Fibroblast of gingiva (primary cell): Measurements from ENCODE around the gene ASIC3.

Source experiments
- DNase-seq: peaks from one replicate; pipeline ENCODE4 v3.0.0-alpha.2; 2011; ENCODE audit warnings: low read depth

ASIC3 gene

DNA sequence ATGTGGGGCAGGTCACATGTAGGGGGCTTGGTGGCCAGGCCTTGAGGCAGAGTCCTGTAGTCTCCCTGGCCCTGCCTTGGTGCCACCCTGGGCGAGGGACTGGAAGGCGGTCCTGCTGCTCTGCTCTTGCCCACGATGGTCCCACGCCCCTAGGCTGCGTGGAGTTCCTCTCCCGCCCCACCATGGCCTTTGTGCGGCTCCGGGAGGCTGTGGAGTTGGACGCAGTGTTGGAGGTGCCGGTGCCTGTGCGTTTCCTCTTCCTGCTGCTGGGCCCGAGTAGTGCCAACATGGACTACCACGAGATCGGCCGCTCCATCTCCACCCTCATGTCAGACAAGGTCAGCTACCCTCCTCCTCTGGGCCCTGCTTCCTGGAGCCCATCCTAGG, 22.2 kb downstream of the ASIC3 start:
- no peak for DNase-seq

DNA sequence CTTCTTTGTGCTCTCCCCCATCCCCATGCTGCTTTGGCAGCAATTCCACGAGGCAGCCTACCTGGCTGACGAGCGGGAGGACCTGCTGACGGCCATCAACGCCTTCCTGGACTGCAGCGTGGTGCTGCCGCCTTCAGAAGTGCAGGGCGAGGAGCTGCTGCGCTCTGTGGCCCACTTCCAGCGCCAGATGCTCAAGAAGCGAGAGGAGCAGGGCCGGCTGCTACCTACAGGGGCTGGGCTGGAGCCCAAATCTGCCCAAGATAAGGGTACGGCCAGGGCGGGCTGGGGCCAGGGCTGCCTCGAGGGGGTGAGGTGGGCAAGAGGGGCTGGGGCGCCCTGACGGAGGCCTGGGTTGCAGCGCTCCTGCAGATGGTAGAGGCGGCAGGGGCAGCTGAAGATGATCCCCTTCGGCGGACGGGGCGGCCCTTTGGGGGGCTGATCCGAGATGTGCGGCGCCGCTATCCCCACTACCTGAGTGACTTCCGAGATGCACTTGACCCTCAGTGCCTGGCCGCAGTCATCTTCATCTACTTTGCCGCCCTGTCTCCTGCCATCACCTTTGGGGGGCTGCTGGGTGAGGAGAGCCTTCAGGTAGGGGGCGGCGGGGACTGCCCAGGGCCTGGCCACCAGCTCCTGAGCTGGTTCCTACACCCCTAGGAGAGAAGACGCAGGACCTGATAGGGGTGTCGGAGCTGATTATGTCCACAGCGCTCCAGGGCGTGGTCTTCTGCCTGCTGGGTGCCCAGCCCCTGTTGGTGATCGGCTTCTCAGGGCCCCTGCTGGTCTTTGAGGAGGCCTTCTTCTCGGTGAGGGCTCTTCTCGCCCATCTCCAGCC, 22.9 kb downstream of the ASIC3 start:
- DNase-seq = no peak

DNA sequence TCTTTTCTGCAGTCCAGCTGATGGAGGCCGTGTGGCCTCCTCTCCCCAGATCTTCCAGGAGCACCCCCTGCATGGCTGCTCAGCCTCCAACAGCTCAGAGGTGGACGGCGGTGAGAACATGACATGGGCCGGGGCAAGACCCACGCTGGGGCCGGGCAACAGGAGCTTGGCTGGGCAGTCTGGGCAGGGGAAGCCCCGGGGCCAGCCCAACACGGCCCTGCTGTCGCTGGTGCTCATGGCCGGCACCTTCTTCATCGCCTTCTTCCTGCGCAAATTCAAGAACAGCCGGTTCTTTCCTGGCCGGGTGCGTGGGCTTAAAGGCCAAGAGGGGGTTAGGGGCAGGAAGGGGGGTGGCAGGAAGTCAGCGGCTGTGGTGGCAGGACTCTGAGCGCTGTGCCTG, 25.7 kb downstream of the ASIC3 start:
- DNase-seq = no peak

DNA sequence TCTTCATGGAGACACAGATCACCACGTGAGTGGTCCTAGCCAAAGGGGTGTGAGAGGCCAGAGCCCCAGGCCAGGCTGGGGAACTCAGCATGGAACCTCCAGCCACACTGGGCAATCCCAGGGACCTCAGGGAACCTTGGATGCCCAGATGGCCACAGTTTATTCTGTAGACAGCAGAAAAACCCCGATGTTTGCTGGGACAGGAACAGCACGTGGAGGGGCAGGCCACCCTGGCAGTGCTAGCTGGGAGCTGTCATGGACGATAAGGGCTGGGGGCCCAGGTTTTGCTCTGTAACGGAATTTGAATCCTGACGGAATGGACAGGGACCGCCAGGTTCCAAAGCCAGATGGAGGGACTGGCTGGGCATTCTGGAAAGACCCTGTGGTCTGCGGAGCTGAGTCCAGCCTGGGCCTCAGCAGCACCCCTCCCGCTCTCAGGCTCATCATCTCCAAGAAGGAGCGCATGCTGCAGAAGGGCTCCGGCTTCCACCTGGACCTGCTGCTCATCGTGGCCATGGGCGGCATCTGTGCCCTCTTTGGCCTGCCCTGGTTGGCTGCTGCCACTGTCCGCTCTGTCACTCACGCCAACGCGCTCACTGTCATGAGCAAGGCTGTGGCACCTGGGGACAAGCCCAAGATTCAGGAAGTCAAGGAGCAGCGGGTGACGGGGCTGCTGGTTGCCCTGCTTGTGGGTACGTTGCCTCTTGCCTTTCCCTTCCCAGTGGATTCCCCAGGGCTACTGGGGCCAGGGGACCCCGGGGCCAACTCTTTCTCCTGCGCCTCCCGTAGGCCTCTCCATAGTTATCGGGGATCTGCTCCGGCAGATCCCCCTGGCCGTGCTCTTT, 26.7 kb downstream of the ASIC3 start:
- no peak for DNase-seq

DNA sequence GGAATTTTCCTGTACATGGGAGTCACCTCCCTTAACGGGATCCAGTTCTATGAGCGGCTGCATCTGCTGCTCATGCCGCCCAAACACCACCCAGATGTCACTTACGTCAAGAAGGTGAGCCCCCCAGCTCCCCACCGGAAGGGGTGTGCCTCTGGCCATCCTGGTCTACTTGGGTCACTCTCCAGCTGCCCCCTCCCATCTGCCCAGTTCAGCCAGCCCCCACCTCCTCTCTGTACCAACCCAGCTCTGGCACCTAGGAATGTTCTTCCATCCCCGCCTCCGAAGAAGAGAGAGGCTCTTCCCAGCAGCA, 27.3 kb downstream of the ASIC3 start:
- no peak for DNase-seq

DNA sequence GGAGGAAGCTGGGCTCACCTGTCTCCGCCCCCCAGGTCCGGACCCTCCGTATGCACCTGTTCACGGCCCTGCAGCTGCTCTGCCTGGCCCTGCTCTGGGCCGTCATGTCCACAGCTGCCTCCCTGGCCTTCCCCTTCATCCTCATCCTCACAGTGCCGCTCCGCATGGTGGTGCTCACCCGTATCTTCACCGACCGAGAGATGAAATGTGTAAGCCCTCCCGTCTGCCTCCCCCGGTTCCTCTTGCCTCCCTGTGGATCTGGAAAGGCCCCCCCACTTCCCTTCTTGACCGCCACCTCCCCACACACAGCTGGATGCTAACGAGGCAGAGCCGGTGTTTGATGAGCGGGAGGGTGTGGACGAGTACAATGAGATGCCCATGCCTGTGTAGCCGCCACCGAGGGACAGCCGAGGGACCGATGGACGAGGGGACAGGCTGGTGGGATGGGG, 27.7 kb downstream of the ASIC3 start:
- no peak for DNase-seq

DNA sequence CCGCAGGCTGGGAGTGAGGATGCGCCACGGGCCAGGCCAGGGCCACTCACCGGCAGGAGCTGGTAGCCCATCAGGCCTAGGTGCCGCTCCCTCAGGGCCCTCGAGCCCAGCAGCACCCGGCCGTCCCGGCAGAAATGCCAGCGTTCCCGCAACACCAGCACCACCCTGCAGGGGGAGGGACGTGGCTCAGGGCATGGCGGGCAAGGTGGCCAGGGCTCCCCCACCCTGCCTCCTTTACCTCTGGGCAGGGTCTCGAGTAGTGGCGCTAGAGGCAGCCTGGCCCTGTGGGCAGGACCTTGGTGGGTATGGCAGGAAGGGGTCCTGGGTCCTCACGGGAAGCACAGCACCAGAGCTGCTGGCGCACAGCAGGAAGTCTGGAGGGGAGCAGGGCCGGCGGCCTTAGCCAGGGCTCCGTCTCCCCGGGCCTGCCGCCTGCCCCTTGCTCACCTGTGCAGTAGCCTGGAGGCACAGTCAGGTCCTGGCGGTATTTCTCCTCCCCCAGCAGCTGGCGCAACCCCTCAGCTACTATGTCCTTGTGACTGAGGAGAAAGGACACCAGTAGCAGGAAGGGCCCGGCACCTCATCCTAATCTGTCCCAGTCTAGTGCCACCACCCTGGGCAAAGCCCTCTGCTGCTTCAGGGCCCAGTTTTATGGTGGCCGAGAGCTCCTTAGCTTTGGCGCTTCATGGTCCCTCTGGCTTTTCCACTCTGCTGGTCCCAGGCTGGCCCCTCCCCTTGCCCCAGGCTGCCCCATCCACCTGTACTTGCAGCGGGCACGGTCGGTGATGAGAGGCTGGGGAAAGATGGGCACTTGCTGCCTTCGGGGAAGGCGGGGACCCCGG, 28.8 kb downstream of the ASIC3 start:
- DNase-seq = no peak

DNA sequence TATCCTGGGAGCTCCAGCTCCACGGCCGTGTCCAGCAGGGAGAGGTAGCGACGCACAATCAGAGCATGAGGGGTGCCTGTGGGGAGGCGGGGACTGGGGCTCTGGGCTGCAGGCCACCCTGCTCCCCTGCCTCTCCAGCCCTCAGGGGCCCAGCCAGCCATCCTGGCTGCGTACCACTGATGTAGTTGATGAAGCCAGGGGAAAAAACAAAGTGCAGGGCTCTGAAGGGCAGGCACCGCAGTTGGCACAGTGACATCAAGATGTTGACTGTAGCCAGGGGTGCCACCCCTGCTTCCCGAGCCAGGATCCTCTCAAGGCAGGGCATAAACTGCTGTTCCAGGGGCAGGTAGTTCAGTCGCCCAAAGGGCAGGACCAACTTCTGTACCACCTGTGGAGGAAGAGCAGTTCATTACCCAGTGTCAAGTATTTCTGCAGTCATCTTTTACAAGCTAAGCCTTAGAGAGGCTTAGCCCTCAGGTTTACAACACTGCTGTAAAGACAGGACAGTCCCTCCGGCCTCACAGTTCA, 29.4 kb downstream of the ASIC3 start:
- DNase-seq = no peak

DNA sequence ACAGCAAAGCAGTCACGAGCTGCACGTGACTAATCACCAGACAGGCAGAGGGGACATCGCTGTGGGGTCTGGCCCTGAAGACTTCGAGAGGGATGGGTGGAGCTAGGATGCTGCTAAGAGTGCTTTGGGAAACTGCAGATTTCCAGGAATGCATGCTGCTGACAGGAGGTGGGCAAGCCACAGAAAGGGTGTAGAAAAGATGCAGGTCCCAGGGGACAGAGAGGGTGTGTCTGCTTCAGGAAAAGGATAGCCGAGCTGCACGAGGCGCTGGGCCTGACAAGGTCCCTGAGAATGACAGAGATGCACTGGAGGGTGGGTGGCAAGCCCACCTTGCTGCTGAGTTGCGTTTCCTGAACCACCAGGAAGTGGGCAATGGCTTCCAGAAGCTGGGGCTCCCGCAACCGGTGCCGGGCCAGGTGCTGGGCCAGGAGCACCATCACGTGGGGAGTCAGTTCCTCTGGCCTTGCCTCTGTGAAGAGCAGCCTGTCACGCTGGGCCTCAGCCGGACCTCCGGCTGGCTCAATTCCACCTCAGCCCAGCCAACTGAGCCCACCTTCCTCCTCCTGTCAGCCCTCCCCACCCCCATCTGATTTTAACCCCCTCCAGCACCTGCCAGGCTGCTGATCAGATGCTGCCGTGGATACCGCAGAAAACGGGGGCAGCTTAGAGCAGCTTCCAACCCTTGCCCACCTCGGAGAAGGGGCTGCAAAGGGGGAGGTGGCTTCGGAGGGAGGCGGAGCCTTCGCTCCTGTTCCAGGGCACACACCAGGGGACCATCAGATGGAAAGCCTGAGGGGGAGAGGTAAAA, 30.1 kb downstream of the ASIC3 start:
- DNase-seq = no peak

DNA sequence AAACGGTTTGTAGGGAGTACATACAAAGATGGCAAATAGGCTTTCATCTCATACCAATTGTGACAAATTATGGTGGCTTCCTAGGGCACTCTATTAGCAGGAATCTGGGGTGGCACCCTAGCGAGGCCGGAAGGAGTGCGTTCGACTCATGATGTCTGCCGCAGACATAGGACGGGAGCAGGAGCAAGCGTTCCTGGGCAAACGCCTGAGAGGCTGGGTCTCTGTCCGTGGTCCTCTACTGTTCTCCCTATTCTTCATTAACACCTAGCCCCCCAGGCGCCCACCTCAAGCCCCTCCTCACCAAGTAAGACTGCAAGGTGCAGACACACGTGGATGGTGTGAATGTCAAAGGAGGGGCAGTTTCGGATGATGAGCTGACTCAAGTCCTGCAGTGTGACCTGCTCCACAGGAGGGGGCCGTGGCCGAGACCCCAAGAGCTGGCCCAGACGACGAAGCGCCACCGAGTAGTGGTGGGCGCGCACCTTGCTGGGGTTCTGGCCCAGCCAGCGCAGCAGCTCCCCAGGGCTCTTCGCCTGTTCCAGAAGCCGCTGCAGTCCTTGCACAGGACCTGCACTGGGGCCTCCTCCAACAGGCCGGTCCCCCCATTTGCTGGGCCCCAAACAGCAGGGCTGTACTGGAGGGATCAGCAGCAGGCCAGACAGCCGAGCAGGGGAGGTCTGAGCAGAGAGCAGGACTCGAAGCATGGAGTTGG, 31.0 kb downstream of the ASIC3 start:
- no peak for DNase-seq

DNA sequence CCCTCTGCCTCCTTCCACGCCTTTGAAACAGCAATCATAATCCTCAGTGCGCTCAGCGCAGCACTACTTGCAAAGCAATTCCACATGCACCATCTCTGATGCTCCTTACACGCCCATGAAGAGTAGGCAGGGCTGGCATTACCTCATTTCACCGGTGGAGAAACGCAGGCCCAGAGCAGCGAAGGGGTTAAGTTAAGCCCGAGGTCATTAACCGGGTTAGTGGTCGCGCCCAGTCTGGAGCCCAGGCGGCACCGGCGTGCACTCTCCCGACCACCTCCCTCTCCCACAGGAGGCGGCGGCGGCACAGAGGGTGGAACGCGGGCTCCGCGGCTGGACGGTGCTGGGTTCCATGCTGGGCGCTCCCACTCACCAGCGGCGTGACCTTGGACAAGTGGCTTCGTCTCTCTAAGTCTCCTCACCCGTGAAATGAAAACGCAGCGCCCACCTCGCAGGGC, 31.8 kb downstream of the ASIC3 start:
- no peak for DNase-seq

DNA sequence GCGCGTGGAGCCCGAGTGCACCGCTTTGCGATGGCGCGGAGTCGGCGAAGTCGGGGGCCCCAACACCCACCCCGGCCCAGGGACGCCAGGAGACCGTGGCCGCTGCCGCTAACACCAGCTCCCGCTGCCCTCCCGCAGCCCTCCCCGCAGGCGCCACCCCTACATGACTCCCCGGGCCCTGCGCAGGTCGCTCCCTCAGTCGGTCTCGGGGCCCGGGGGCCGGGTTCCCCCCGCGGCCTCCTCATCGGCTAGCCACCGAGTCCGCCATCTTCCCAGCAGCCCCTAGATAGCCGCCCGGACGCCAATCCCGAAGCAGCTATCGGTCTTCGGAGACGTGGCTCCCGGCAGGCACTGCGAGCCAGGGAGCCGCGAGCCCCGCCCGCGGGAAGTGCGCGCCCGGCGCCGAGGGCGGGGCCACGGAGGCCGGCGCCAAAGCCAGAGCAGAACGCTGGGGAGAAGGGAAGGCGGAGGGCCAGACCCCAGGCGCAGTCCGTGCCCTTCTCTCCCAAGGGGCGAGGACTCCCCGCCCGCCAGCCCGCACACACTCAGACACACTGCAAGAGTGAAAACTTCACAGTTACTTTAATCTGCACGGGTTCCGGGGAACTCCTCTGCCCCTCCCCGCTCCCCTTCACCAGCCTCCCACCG, 32.3 kb downstream of the ASIC3 start, which contains the start of gene FASTK:
FASTK (minus strand) TSS at position 288 of the 648 bp plus-strand sequence; CDS start at position 245, 43 bp downstream.
- DNase-seq = peak; percentile 87

DNA sequence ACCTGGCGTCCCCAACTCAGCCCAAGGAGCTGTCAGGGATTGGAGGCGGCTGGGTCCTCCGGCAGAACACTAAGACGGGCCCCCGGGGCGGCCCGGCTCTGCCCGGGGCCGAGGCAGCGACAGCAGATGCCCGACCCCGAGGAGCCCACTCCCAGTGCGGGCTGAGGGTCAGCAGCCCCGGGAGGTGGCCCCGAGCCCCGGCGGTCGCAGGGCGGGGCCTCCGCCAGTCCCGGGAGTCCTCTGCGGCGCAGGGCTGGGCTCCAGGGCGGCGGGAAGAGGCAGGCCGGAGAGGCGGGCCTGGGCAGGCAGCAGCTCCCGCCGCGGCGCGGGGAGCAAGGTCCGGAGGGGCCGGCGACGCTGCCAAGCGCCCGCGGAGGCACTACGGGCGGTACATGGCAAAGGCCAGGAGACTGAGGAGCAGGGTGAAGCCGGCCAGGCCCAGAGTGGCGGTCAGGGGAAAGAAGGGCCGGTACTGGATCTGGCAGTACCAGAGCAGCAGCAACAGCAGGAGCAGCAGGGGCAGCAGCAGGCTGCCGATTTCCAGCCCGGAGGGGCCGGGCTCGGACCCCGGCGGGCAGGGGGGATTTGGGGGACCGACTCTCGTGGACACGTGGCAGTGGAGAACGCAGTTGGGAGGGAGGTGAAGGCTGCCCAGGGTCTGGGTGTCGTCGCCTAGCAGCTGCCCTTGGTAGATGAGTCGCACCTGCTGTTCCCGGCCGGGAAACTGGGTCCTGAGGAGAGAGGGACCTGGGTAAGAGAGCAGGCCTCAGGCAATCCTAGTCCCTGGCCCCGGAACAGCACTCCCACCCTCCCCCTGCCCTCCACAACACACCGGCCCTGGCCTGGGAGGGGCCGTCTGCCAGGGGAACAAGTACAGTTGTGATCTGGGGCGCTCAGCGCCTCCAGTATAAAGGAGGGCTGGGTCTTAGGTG, 33.1 kb downstream of the ASIC3 start:
- peak; percentile 39 for DNase-seq

DNA sequence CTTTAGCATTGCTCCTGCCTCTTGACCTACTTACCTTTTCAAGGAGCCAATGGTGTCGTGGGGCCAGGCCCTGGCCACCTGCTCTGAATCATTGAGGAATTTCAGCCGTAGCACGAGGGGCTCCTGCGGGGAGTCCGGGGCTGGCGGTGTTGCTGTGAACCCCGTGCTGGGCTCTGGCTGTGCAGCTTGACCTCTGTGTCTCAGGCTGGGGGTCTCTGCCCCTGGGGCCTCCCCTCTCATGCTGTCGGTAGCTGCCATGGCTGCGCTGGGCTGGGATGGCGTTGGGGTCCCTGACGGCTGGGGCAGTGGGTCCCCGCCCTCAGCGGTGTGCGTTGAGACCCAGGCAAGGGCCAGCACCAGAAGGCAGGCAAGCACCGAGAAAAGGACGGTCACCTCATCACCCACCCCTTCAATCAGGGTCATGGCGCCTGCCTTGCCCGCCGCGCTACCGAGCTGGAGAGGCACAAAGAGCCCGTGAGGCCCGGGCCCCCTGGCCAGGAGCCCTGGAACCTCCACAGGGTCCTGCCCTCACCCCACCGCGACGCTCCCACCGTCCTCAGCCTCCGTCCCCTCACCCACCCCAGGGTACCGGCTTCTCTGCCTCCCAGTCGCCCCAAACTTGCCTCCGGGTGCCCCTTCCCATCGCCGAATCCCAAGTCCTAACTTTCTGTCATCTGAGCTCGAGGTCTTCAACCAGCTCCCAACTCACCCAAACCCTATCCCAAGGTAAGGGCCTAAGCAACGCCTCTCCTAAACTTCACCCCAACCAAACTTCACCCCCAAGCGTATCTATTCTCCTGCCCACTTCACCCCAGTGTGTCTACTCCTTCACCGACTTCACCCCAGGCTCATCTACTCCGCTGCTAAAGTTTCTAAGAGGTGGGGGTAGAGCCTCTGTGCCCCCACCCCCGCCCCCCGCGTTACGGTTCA, 34.1 kb downstream of the ASIC3 start:
- DNase-seq = no peak

DNA sequence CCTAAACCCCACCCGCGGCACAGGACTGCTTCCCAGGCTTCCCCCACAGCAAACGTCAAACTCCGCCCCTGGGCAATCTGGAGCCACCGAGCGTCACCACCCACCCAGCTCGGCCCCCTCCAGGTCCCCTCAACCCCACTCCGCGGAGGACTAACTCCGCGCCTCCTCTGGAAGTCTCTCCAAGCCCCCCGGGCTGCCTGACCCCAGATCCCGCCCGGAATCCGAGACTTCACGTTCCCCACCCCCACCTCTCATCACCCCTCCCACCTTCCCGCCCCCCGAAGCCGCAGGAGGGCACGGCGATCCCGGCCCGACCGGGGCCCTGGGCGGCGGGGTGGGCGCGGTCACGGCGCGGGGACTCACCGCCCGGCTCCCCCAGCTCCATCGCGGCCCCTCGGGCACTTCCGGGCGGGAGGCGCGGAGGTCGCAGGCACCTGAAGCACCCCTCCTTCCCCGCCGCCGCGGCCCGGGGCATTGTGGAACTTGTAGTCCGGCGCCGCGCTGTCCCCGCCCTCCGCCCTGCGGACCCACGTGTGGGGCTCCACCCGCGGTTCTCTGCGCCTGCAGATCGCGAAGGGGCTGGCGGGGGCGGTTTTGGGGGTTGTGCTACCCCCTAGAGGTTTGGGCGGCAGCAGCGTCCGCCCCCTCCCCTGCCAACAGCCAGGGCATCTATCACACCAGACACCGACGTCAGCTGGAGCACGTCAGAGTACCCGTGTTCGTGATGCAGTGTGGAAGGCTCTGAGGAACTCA, 34.9 kb downstream of the ASIC3 start, which contains the start of gene TMUB1:
TMUB1 (minus strand) TSS at position 423 of the 753 bp plus-strand sequence. CDS start 930 bp downstream, outside the sequence.
- DNase-seq = peak; percentile 47

DNA sequence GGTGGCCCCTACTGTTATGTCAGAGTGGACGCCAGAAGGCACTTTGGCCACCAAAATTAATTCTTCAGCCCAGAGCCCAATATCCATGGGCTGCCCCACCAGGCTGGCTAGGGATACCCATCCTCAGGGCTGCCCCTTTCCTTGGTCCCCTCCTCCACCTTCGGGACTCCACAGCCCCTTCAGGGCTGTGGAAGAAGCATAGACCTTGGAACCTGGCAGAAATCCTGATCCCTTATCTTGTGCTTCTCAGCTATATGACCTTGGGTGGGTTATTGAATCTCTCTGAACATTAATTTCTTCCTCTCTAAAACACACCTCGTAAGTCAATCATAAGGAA, 35.5 kb downstream of the ASIC3 start:
- no peak for DNase-seq

DNA sequence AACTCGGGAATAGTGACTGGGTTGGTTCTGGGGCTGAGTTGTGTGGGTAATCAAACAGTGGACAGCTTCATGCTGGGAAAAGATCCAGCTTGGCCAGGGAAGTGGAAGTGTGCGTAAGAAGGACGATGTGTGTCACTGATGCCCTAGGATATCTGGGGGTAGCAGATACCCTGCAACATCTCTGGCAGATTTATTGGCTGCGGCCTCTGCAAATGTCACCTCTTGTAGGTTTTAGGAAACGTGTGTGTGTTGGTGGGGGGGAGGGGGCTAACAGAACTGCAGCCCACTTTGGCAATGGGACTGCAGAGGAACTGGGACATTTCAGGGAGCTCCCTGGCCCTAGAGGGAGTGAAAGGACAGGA, 37.0 kb downstream of the ASIC3 start:
- DNase-seq = no peak
